Amniotic epithelial cell (primary cell): Measurements from ENCODE around the gene AIF1.

Source experiments
- DNase-seq: peaks from one replicate; pipeline ENCODE4 v3.0.0-alpha.2; 2010; ENCODE audit warnings: low read depth

The AIF1 gene

GRCh38 chr6:31642798-31643570 is 27.9 kb downstream of the AIF1 start:
- no peak for DNase-seq

- DNase-seq, result no peak
Measured at GRCh38 chr6:31643818-31644454, 28.9 kb downstream of the AIF1 start.

DNA sequence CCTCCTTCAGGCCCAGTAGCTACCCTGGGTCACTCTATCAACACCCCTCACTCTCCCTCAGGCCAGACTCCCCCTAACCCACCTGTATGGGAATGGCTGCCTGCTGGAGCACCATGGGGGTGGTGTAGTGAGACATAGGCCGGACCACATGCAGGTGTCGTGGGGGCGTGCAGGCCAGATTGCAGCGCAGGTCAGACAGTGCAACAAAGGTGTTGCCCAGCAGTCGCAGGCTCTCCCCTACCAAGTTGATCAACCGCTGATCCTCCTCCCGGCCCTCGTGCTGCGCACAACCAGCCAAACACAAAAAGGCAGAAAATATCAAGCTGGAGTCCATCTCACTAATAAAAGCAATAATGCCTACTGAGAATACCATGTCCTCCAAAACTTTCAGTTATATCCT is 30.3 kb downstream of the AIF1 start:
- no peak for DNase-seq

GRCh38 chr6:31651602-31652191 is 36.7 kb downstream of the AIF1 start:
- DNase-seq, result peak; percentile 77

GRCh38 chr6:31652925-31653724 is 38.1 kb downstream of the AIF1 start:
- DNase-seq, result no peak

DNA sequence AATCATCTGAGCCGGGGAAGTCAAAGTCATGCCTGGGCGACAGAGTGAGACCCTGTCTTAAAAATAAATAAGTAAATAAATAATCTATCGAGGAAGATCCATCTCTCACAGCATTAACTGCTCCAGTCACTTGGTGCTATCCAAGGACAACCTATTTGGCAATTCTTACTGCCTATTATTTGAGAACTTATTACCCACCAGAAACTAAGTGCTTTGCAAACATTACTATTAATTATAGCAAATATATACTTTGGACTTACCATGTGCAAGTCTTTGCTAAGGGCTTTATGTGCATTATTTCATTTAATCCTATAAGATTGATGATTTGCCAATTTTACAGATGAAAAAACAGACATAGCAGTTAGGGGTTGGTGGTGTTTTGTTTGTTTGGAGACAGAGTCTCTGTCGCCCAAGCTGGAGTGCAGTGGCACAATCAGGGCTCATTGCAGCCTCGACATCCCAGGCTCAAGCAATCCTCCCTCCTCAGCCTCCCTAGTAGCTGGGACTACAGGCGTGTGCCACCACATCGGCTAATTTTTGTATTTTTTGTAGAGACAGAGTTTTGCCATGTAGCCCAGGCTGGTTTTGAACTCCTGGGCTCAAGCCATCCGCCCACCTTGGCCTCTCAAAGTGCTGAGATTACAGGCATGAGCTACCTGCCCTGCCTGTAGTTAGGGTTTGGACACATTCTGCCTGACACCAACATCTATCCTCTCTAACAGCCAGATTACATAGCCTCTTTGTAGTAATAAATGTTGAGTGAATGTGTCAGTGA is 39.7 kb downstream of the AIF1 start:
- no peak for DNase-seq

GRCh38 chr6:31655349-31656237 is 40.6 kb downstream of the AIF1 start, which contains the start of gene APOM:
Gene APOM (plus strand): TSS chr6:31655894. CDS start chr6:31655967, 73 bp downstream.
- no peak for DNase-seq

DNA sequence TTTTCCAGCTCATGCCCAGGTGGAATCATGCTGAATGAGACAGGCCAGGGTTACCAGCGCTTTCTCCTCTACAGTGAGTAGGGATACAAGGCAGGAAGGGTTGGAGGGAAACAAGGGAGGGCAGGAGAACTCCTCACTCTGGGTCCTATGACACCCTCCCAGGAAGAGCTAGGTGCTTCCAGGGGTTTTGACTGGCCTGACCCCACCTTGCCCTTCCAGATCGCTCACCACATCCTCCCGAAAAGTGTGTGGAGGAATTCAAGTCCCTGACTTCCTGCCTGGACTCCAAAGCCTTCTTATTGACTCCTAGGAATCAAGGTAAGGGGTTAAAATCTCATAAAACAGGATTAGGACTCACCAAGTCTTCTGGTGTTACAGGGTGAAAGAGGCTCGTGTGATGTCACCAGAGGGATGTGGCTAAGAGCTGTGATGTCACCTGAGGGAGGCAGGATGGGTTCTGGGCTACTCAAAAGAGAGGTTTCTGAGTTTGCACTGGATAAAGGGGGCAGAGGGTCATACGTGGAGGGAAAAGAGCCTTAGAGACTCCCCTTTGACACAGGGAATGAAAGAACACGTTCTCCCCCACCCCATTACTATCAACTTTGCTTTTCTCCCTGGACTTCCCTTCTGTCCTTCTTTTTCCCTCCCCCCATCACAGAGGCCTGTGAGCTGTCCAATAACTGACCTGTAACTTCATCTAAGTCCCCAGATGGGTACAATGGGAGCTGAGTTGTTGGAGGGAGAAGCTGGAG is 42.5 kb downstream of the AIF1 start:
- DNase-seq, result no peak

DNA sequence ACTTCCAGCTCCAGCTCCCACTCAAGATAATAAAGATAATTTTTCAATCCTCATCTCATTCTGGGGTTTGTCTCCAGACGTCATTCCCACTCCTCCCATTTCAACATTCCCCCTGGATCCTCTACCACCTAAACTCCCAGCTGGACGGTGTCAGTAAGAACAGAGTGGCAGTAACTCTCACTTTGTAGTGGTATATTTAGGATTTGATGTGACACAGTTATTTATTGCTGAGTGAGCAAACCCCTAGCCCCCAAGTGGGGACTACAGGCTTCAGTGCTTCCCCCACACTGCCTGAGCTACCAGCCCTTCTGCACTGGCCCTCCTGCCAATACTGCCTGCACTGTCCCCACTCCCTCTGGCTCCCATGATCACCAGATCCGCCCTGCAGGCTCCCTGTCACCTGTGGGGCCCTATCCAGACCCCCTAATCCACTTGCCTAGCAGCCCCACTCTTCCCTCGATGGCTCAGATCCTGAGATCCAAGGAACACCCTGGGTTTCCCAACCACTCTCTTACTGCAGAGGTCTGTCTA is 43.2 kb downstream of the AIF1 start:
- no peak for DNase-seq

DNA sequence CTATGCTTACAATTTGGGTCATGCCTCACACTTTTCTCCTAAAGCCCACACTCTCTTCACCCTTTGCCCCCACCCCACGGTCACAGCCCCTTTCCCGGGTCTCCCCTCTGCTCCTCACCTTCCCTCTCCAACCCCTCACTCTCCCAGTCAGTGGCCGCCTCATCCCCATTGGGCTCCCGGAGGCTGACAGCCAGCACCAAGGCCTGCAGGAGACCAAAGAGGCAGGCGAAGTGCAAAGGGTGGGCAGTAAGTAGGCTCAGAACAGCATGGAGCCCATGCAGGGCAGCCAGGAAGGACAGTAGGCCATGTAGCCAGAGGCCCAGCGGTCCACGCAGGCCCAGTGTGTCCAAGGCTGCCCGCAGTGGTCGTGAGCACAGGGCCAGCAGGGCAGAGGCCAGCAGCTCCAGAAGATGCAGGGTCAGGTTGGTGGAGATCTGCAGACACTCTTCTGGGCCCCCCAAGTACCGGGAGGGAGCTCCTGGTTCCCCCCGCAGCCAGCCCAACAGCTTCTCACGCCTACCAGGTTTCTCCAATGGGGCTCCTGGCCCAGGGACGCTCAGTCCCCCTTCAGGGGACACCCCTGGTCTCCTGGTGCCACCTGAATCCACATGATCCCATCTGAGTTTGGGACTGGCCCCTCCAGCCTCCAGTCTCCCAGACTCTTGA is 44.1 kb downstream of the AIF1 start:
- no peak for DNase-seq

DNA sequence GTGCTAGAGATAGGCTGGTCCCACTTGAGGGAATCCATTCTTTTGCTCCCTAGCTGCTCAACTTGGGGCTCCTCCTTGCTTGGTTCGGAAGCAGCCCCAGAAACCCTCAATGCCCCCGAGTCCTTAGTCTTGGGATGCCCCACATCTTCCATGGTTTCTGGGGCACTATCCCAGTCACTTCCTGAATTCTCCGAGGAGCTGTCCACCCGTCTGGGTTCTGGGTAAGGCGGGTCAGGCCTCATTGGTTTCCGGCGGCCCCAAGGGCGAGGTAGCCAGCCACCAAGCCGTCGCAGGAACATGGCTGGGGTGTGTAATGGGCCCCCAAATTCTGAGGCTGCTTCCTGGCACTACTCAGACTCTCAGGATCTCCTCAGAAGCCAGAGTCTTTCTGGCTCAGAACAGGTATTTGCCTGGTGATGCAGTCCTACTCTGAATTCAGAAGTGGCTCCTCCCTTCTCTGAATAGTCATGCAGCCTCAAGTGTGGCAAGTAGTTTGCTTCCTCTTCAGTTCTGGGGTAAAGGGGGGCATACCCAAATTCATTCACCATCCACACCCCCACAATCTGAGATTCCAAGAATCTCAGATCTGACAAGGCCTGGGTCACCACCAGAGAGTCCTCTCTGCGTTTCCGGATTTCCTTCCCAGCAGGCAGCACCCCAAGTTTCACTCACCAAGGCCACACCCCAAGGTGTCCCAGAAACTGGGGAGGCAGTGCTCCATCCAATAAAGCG is 44.8 kb downstream of the AIF1 start:
- DNase-seq, result peak; percentile 32

GRCh38 chr6:31660381-31661261 is 45.6 kb downstream of the AIF1 start, which contains the start of gene C6orf47:
Gene C6orf47 (minus strand): TSS chr6:31660778. CDS start chr6:31659947, 831 bp downstream.
- DNase-seq, result peak; percentile 80

DNA sequence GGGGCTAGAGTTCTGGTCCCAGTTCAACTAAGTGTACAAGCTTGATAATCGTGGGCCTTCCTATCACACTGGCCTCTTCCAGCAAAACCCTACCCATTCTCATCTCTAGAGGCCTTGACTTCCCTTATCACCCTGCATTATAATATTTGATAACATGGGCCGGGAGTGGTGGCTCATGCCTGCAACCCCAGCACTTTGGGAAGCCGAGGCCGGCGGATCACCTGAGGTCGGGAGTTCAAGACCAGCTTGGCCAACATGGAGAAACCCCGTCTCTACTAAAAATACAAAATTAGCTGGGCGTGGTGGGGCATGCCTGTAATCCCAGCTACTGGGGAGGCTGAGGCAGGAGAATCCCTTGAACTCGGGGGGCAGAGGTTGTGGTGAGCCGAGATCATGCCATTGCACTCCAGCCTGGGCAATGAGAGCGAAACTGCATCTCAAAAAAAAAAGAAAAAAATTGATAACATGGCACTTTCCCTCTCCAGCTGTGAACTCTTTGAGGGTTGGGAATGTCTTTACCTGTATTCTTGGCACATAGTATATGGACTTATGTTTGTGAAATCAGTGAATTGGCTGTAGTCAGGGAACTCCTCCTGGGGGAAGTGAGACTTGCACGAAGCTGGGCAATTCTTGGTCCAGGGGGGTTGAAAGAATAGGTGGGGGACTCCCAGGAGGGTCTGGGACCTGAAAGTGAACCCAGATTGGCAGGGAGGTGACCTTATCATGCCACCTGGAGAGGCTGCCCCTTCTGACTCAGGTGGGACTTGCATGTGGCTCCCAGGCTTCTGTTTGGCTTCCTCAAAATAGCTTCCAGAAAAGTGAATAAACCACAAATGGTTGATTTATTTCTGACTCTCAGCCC is 46.5 kb downstream of the AIF1 start:
- no peak for DNase-seq

GRCh38 chr6:31662124-31662723 is 47.2 kb downstream of the AIF1 start:
- no peak for DNase-seq

GRCh38 chr6:31663126-31663960 is 48.3 kb downstream of the AIF1 start:
- DNase-seq, result peak; percentile 41
